Fibroblast of skin of left biceps (primary cell): ENCODE results near the gene TMEM161B.
"Not testable (repeated sequence)": the region's sequence is repeated elsewhere in the genome, so short reads cannot be mapped to it uniquely, and the experiment has no call there.

Source experiments
- DNase-seq, 2 experiments: peaks; one replicate each; pipeline ENCODE4 v3.0.0-alpha.2; 2013; ENCODE audit warnings: low read depth in 2 of 2

Gene TMEM161B

GRCh38 chr5:88248743-88249540, 19.7 kb downstream of the TMEM161B start:
- DNase-seq = no peak

DNA sequence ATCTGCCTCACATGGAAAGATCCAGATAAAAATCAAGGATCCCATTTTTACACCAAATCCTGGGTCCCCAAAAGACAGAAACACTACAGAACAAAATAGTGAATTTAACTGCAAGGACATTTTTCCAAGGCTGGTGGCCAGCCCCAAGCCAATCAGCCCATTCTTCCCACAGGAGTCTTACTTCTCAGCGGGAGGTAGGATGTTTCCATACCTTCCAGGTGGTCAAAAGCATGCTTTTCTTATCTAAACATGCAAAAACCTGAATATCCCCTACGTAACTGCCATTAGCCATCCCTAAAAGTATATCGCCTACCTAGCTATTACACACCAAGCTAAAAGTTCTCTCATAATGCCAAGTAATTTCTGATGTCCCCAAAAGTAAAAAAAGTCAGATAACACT, 20.6 kb downstream of the TMEM161B start:
- no peak for DNase-seq

- no peak for DNase-seq
Measured at GRCh38 chr5:88245893-88246244, 22.8 kb downstream of the TMEM161B start.

GRCh38 chr5:88245241-88245892, 23.3 kb downstream of the TMEM161B start:
- DNase-seq = no peak

DNA sequence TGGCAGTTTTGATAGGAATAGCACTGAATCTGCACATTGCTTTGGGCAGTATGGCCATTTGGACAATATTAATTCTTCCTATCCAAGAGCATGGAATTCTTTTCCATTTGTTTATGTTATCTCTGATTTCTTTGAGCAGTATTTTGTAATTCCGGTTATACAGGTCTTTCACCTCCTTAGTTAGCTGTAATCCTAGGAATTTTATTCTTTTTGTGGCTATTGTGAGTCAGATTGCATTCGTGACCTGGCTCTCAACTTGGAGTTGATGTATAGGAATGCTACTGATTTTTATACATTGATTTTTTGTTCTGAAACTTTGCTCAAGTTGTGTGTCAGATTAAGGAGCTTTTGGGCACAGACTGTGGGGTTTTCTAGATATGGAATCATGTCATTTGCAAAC, 24.0 kb downstream of the TMEM161B start:
- DNase-seq = no peak

GRCh38 chr5:88243493-88243892, 25.2 kb downstream of the TMEM161B start:
- not testable (repeated sequence) for DNase-seq

- DNase-seq = no peak
Measured at GRCh38 chr5:88238732-88239131, 29.9 kb downstream of the TMEM161B start.

- DNase-seq = peak in 1 of 2 experiments; percentile 4
Measured at GRCh38 chr5:88236866-88237642, 31.6 kb downstream of the TMEM161B start.

GRCh38 chr5:88235828-88236227, 32.8 kb downstream of the TMEM161B start:
- DNase-seq = no peak

DNA sequence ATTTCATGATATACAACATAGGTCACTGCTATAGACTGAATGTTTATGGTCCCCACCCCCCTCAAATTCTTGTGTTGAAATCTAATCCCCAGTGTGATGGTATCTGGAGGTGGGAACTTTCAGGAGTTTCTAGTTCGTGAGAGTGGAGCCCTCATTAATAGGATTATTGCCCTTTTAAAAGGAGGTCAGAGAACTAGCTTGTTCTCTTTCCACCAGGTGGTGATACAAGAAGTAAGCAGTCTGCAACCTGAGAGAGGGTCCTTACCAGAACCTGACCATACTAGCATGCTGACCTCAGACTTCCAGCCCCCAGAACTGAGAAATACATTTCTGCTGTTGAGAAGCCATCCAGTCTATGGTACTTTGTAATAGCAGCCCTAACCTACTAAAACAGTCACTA, 33.3 kb downstream of the TMEM161B start:
- no peak for DNase-seq

GRCh38 chr5:88230546-88231066, 38.0 kb downstream of the TMEM161B start:
- no peak for DNase-seq

- no peak for DNase-seq
Measured at GRCh38 chr5:88226881-88227450, 41.7 kb downstream of the TMEM161B start.

DNA sequence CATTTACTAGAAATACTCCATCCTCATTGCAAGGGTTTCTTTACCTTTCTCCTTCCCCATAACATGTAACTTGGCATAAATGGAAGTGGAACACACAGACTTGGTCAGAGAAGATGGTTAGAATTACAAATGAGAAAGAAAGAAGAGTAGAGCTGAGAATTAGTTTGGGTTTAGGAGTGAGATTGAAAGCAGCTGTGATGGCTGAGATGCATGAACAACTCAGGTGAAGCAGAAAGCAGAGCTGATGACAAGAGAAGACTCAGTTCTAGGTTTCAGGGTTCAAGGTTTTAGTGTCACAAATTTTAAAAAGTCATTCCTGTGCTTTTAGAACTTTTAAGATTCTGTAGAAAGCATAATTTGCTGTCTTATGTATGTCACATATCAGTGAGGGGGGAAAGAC, 54.0 kb downstream of the TMEM161B start:
- DNase-seq = no peak

GRCh38 chr5:88207575-88207974, 61.1 kb downstream of the TMEM161B start:
- no peak for DNase-seq

DNA sequence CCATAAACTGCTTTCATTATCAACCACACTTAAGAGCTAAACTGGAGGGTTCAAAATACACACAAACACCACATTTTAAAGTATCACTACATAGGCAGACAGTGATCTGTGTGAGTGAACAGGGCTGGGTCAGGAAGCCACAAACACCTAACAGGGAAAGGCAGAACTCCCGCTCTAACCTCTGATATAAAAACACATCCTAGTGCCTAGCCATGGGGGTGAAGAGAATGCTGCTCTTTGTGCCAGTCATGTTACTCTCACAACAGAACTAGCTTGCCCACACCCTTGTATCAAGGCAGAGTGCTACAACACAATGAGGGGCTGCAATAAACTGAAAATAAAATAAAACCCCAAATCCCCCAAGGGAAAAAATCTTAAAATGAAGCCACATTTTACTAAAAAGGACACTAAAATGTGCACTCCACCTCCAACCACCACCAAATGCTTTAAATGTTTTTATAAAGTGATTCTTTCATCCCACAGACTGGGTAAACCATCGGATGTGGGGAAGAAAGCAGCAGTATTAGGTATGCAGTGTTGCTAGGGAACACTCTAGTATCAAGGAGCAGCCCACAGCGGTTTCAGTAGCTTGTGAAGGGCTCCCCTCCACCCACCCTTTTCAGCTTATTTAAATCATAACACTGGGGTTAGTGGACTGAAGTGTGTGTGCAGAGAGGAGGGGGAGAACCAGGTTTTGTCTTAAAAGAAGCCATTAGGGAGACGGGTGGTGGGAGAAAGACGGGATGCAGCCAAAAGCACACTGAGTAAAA, 64.5 kb downstream of the TMEM161B start:
- DNase-seq = no peak

- no peak for DNase-seq
Measured at GRCh38 chr5:88195636-88196035, 73.0 kb downstream of the TMEM161B start.

DNA sequence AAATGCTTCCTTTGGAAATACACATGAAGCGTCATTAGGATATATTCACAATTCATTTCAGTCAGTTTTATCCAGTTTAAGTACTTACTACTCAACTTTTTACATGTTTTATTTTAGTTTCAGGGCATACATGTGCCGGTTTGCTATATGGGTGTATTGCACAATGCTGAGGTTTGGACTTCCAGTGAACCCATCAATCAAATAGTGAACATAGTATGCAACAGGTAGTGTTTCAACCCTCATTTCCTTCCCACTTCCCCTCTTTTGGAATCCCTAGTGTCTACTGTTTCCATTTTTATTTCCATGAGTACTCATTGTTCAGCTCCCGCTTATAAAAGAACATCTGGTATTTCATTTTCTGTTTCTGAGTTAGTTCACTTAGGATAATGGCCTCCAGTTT, 74.7 kb downstream of the TMEM161B start:
- no peak for DNase-seq

DNA sequence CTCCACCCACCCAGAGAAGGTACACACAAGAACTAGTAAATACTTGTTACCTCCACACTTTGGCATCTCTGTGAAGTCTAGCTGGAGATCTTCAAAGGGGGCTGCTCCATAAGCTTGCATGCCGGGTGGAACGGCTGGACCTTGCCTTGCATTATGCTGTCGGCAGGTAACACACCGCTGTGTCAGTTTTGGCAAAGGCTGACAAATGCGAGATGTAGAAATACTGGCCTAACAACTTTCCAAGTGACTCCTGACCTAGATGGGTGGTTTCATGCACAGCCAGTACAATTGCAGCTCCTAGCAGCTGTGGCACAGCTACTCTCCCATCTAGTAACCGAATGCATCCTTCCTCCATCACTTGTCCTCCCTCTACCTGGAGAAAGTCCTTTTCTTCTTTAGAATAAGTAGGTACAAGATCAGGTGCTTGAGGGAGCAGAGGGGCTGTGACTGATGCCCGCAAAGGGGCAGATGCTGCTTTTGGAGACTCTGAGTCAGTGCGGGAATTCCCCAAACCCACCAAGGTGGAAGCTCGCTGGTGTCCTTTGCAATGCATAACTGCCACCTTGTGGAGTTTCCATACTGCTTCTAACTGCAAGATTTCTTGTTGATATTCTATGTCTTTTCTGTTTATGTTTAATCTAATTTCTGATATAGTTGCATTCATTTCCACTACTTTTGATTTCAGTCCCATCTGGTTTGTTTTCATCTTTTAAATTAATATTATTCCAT, 78.4 kb downstream of the TMEM161B start:
- DNase-seq = no peak

DNA sequence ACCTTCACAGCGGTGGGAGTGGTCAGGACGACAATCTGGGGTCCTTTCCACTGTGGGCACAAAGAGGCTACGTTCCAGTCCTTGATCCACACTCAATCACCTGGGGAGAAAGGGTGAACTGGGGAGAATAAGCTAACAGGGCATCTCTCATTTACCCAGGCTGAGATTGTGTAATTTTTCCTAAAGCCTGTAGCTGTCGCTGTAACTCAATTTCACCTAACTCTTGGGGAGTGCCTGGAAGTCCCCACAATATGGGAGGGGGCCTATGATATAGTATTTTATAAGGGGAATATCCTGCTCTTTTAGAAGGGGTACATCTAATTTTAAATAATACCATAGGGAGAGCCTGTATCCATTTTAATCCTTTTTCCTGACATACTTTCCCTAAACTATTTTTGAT, 79.2 kb downstream of the TMEM161B start:
- not testable (repeated sequence) for DNase-seq

DNA sequence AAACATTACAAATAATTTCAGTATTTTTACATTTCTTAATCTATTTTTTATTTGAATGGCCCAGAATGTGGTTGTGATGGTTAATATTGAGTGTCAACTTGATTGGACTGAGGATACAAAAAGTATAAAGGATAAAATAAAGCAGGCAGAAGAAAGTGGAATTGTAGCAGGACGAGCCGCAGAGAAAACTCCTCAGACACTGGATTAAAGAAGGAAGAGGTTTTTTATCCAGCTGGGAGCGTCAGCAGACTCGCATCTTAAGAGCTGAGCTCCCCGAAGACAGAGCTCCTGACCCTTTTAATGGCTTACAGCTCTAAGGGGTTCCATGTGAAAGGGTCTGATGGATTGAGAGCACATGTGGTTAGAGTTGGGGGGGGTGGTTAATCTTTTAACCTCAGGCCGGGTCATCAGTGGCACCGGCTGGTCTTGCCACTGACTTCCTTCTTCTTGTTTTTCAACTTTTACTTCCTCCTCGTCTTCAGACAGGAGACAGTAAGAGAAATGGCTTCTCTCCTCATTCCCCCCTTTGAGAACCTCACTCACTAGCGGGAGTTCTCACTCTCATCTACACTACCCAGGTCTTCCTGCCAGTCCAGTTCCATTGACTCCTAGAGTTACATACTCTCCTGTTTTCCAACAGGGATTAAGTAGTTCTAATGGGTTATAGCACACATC, 80.0 kb downstream of the TMEM161B start:
- no peak for DNase-seq
